Fibroblast of skin of right quadriceps (primary cell): ENCODE results near the gene APBA2.
A peak's percentile ranks its signal among the peaks of the same experiment; 100 is the strongest.
"Not testable (repeated sequence)": the region's sequence is repeated elsewhere in the genome, so short reads cannot be mapped to it uniquely, and the experiment has no call there.

ENCODE experiments used
- DNase-seq: peaks from one replicate; pipeline ENCODE4 v3.0.0-alpha.2; 2013

The APBA2 gene

GRCh38 chr15:28885630-28886430, at the start of gene APBA2:
TSS of gene APBA2 (plus strand) at chr15:28885974. CDS start at chr15:29053885, 167,911 bp downstream.
- DNase-seq: peak; percentile 27

- not testable (repeated sequence) for DNase-seq
Observed at GRCh38 chr15:28840285-28840684, 45.5 kb upstream of the APBA2 start.

GRCh38 chr15:28842210-28842609, 43.6 kb upstream of the APBA2 start:
- not testable (repeated sequence) for DNase-seq

GRCh38 chr15:28843520-28843919, 42.3 kb upstream of the APBA2 start:
- not testable (repeated sequence) for DNase-seq

- DNase-seq: not testable (repeated sequence)
Observed at GRCh38 chr15:28844147-28844546, 41.6 kb upstream of the APBA2 start.

GRCh38 chr15:28847247-28847646, 38.5 kb upstream of the APBA2 start:
- not testable (repeated sequence) for DNase-seq

GRCh38 chr15:28847959-28848358, 37.8 kb upstream of the APBA2 start:
- DNase-seq: not testable (repeated sequence)

GRCh38 chr15:28848521-28848920, 37.3 kb upstream of the APBA2 start, which contains the start of gene GOLGA6L7:
TSS of gene GOLGA6L7 (minus strand) at chr15:28848644. CDS start at chr15:28848549, 95 bp downstream.
- DNase-seq: not testable (repeated sequence)

GRCh38 chr15:28849271-28849670, 36.5 kb upstream of the APBA2 start:
- not testable (repeated sequence) for DNase-seq

GRCh38 chr15:28849766-28850165, 36.0 kb upstream of the APBA2 start:
- DNase-seq: not testable (repeated sequence)

- not testable (repeated sequence) for DNase-seq
Observed at GRCh38 chr15:28853654-28854053, 32.1 kb upstream of the APBA2 start.

- DNase-seq: not testable (repeated sequence)
Observed at GRCh38 chr15:28854578-28854977, 31.2 kb upstream of the APBA2 start.

- DNase-seq: no peak
Observed at GRCh38 chr15:28861031-28861534, 24.7 kb upstream of the APBA2 start.

GRCh38 chr15:28861589-28862293, 24.0 kb upstream of the APBA2 start:
- not testable (repeated sequence) for DNase-seq

GRCh38 chr15:28868744-28869345, 16.9 kb upstream of the APBA2 start:
- DNase-seq: no peak

- DNase-seq: no peak
Observed at GRCh38 chr15:28871168-28871567, 14.6 kb upstream of the APBA2 start.

- no peak for DNase-seq
Observed at GRCh38 chr15:28873006-28873405, 12.8 kb upstream of the APBA2 start.

GRCh38 chr15:28873585-28874190, 12.1 kb upstream of the APBA2 start:
- DNase-seq: no peak

- DNase-seq: no peak
Observed at GRCh38 chr15:28875461-28876000, 10.2 kb upstream of the APBA2 start.

- DNase-seq: no peak
Observed at GRCh38 chr15:28876131-28876844, 9.5 kb upstream of the APBA2 start.

GRCh38 chr15:28876845-28877185, 9.0 kb upstream of the APBA2 start:
- no peak for DNase-seq

GRCh38 chr15:28878209-28878608, 7.6 kb upstream of the APBA2 start:
- no peak for DNase-seq
